Fibroblast of skin of left quadriceps (primary cell): ENCODE measurements around the gene SOX5.
"Not testable (repeated sequence)": the region's sequence is repeated elsewhere in the genome, so short reads cannot be mapped to it uniquely, and the experiment has no call there.

Source experiments
- DNase-seq, 2 experiments: peaks; one replicate each; pipeline ENCODE4 v3.0.0-alpha.2; 2013; ENCODE audit warnings: low read depth in 2 of 2

SOX5 gene

GRCh38 chr12:23548742-23549141 is 400.7 kb downstream of the SOX5 start:
- DNase-seq = no peak

GRCh38 chr12:23546756-23547155 is 402.7 kb downstream of the SOX5 start:
- DNase-seq = no peak

GRCh38 chr12:23543767-23544166 is 405.7 kb downstream of the SOX5 start:
- DNase-seq = no peak

GRCh38 chr12:23542187-23542586 is 407.3 kb downstream of the SOX5 start:
- DNase-seq = no peak

- no peak for DNase-seq
These were observed 408.9 kb downstream of the SOX5 start for GRCh38 chr12:23540572-23540971.

- DNase-seq = no peak
These were observed 413.2 kb downstream of the SOX5 start for GRCh38 chr12:23536293-23536692.

GRCh38 chr12:23535441-23535840 is 414.0 kb downstream of the SOX5 start:
- DNase-seq = no peak

GRCh38 chr12:23534196-23534595 is 415.3 kb downstream of the SOX5 start:
- no peak for DNase-seq

GRCh38 chr12:23533699-23534098 is 415.8 kb downstream of the SOX5 start:
- DNase-seq = no peak

GRCh38 chr12:23533265-23533664 is 416.2 kb downstream of the SOX5 start:
- DNase-seq = no peak

- DNase-seq = no peak
These were observed 421.2 kb downstream of the SOX5 start for GRCh38 chr12:23528316-23528715.

GRCh38 chr12:23525450-23526072 is 423.9 kb downstream of the SOX5 start:
- DNase-seq = no peak

GRCh38 chr12:23523339-23523738 is 426.1 kb downstream of the SOX5 start:
- DNase-seq = no peak

GRCh38 chr12:23519444-23519843 is 430.0 kb downstream of the SOX5 start:
- DNase-seq = not testable (repeated sequence)

GRCh38 chr12:23515785-23516184 is 433.7 kb downstream of the SOX5 start:
- not testable (repeated sequence) for DNase-seq

- DNase-seq = no peak
These were observed 439.0 kb downstream of the SOX5 start for GRCh38 chr12:23510484-23510883.

- not testable (repeated sequence) for DNase-seq
These were observed 439.6 kb downstream of the SOX5 start for GRCh38 chr12:23509832-23510231.

GRCh38 chr12:23507785-23508184 is 441.7 kb downstream of the SOX5 start:
- DNase-seq = not testable (repeated sequence)

- DNase-seq = not testable (repeated sequence)
These were observed 443.7 kb downstream of the SOX5 start for GRCh38 chr12:23505736-23506135.

- DNase-seq = no peak
These were observed 444.6 kb downstream of the SOX5 start for GRCh38 chr12:23504641-23505399.

GRCh38 chr12:23504043-23504442 is 445.4 kb downstream of the SOX5 start:
- DNase-seq = no peak

- no peak for DNase-seq
These were observed 445.9 kb downstream of the SOX5 start for GRCh38 chr12:23503544-23503943.

- DNase-seq = no peak
These were observed 447.2 kb downstream of the SOX5 start for GRCh38 chr12:23502259-23502658.
